ENCODE measurements around the gene PTGS1.
"Not testable (repeated sequence)": the region's sequence is repeated elsewhere in the genome, so short reads cannot be mapped to it uniquely, and the experiment has no call there.

Gene PTGS1

DNA sequence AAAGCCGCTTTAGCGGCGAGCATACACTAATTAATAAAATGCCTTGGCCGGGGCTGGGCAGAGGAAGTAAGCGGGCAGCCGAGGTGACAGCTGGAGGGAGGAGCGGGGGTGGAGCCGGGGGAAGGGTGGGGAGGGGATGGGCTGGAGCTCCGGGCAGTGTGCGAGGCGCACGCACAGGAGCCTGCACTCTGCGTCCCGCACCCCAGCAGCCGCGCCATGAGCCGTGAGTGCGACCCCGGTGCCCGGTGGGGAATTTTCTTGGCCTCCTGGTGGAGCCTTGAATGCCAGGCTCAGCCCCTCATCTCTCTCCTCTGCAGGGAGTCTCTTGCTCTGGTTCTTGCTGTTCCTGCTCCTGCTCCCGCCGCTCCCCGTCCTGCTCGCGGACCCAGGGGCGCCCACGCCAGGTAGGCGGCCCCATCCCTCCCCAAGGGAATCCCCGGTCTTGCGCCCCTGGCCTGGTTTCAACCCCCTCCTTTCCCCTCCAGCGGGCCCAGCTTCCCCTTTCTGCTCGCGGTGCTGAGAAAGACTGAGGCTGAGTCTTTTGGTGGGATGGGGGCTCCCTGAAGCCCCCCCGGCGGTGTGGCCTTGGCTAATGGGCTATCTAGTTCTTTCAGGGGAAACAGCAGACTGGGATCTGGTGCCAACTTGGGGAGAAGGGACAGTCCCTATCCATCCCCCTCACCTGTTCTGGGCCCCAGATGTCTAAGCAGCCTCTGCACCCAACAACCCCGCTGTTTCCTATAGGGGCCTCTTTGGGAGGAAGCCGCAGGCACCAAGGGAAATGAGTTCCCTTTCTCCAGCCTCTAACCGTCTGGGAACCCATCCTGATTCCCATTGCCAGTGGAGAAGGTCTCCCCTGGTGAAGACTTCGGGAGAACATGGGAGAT, at the start of gene PTGS1:
Gene PTGS1 (plus strand): TSS at position 156 of the 887 bp plus-strand sequence. CDS start 61 bp downstream, at position 217.
- no peak for DNase-seq (ENCODE audit: low read depth in 4 of 4, low spot score in 1 of 4)

- no peak for DNase-seq (ENCODE audit: low read depth in 4 of 4, low spot score in 1 of 4)
Measured at GRCh38 chr9:122322553-122322952, 48.3 kb upstream of the PTGS1 start.

DNA sequence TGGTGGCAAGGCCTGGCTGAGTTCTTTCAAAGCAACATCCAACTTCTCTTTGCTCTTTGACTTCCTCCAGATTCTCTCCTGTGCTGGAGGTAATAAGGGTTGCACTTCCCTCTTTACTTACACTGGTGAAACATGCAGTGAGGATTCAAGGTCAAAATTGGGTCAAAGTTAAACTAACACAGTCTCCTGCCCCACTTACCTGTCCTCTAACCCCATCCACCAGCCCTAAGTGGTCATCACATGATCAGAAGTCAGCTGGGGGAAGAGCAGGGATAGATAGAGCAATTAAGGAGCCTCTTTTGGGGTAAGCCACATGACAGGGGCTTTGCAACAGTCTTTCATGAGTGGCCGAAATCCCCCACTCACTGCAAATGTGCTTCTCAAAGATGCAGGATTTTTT, 46.2 kb upstream of the PTGS1 start:
- not testable (repeated sequence) for DNase-seq (ENCODE audit: low read depth in 4 of 4, low spot score in 1 of 4)

GRCh38 chr9:122325124-122325523, 45.7 kb upstream of the PTGS1 start:
- no peak for DNase-seq (ENCODE audit: low read depth in 4 of 4, low spot score in 1 of 4)

DNA sequence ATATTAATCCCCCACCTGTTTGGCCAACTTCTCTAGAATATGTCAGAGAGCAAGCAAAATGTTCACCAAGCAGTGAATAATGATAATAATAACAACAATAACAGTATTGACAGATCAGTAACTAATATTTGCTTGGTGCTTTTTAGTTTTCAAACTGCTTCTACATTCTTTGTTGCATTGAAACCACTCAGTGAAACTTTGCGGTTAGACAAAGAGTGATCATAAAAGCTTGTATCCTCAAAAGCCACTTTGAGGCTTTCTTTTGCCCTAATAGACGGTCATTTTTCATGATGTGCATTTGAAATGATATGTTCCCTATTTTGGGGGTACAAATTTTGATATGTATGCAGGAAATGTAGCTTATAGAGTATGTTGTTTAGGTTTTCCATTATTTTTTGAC, 43.6 kb upstream of the PTGS1 start:
- DNase-seq (ENCODE audit: low read depth in 4 of 4, low spot score in 1 of 4), result no peak

GRCh38 chr9:122329597-122329996, 41.2 kb upstream of the PTGS1 start:
- no peak for DNase-seq (ENCODE audit: low read depth in 4 of 4, low spot score in 1 of 4)

- DNase-seq (ENCODE audit: low read depth in 4 of 4, low spot score in 1 of 4), result not testable (repeated sequence)
Measured at GRCh38 chr9:122330466-122330865, 40.4 kb upstream of the PTGS1 start.

DNA sequence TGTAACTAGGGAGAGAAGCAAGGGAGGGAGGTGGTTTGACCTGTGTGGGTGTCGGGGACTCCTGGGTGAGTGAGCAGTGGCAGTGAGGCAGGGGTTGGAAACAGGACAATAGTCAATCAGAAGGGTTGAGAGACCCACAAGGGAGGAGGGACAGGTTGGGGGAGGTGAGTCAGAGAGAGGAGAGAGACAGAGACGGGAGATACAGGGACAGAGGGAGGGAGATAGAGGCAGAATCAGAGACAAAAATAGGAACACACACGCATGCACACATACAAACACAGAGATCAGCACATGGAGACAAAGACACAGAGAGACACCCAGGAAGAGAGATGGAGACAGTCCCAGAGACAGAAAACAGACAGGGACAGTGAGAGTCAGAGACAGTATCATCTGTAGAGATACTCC, 39.3 kb upstream of the PTGS1 start:
- DNase-seq (ENCODE audit: low read depth in 4 of 4, low spot score in 1 of 4), result no peak

- DNase-seq (ENCODE audit: low read depth in 4 of 4, low spot score in 1 of 4), result no peak
Measured at GRCh38 chr9:122332083-122332482, 38.7 kb upstream of the PTGS1 start.

GRCh38 chr9:122332644-122333043, 38.2 kb upstream of the PTGS1 start:
- DNase-seq (ENCODE audit: low read depth in 4 of 4, low spot score in 1 of 4), result no peak

DNA sequence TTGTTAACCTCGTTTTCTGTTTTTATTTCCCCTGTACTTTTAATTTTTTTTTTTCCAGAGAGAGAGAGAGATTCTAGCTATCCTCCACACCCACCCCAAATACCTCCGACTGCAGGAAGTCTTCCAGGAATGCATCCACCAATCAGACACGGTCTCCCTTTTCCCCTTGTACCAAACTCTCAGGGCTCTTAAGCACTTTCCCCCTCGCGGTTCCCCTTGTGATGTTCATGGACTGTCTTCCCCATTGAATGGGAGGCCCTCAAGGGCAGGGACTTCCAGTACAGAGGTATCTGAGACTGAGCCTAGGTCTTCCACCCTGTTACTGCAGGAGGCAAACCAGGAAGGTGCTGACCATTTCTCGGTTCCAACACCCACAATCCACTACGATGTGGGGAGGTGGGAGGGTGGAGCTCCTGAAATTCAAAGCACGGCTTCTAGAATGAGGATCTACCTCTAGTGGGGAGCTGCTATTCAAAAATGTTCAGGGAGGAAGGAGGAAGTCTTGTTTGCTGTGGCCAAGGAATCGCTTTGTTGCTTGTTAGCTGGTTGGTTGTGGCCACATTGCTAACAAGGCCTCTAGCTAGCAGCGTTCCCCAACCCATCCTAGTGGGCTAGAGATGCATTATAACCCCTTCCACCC, 37.5 kb upstream of the PTGS1 start:
- DNase-seq (ENCODE audit: low read depth in 4 of 4, low spot score in 1 of 4), result no peak

GRCh38 chr9:122334916-122335315, 35.9 kb upstream of the PTGS1 start:
- DNase-seq (ENCODE audit: low read depth in 4 of 4, low spot score in 1 of 4), result no peak

DNA sequence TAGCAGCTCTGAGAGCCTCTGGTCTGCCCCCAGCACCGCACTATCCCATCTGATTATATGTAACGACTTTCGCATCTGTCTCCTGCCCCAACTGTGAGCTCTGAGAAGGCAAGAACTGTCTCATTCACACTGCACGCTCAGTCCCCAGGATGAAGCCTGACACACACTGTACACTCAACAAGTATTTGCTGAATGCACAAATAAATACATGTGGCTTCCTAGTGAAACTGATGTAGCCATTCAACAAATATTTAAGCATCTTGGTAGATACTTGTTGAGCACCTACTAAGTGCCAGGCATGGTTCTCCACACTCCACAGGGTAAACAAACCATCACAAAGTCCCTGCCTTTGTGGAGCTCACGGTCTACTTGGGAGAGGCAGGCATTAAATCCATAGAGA, 34.6 kb upstream of the PTGS1 start:
- DNase-seq (ENCODE audit: low read depth in 4 of 4, low spot score in 1 of 4), result no peak

GRCh38 chr9:122336866-122337555, 33.8 kb upstream of the PTGS1 start:
- DNase-seq (ENCODE audit: low read depth in 4 of 4, low spot score in 1 of 4), result no peak

- DNase-seq (ENCODE audit: low read depth in 4 of 4, low spot score in 1 of 4), result no peak
Measured at GRCh38 chr9:122337556-122337929, 33.3 kb upstream of the PTGS1 start.

DNA sequence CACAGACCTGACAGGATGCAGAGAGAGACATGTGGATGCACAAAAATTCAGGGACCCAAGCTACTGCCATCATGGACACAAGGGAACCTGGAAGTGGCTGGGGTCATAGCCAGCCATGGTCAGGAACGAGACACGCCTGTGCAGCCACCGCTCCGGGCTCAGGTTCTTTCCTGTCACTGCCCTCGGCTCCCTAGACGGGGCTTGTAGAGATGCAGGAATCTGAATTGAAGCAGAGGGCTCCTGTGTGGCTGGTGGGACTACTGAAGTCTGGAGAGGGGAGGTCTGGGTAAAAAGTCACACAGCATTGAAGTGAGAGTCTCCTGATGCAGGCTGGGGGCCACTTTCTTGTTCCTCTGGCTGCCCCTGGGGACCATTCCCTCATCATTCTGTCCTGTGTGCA, 32.3 kb upstream of the PTGS1 start:
- no peak for DNase-seq (ENCODE audit: low read depth in 4 of 4, low spot score in 1 of 4)

DNA sequence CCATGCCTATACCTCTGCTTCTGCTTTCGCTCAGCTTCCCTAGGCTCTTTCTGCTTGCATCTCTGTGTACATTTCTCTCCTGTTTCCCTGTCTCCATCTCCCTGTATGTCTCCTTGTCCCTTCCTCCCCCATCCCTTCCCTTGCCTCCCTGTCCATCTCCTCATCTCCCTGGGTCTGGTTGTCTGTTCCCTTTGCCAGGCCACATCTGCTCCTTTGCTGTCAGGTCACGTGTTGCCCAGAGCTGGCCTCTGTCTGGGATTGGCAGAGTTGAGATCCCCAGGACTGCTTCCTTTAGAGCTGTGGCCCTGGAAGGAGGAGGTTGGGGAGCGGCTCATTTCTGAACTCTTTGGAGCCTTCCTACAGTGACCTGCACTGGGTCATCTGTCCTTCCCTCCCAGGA, 31.8 kb upstream of the PTGS1 start:
- no peak for DNase-seq (ENCODE audit: low read depth in 4 of 4, low spot score in 1 of 4)

GRCh38 chr9:122339579-122339978, 31.2 kb upstream of the PTGS1 start:
- DNase-seq (ENCODE audit: low read depth in 4 of 4, low spot score in 1 of 4), result no peak

- no peak for DNase-seq (ENCODE audit: low read depth in 4 of 4, low spot score in 1 of 4)
Measured at GRCh38 chr9:122340161-122340560, 30.7 kb upstream of the PTGS1 start.

- no peak for DNase-seq (ENCODE audit: low read depth in 4 of 4, low spot score in 1 of 4)
Measured at GRCh38 chr9:122342323-122343050, 28.3 kb upstream of the PTGS1 start.

All from stimulated activated CD4-positive, alpha-beta T cell treated with anti-CD3 and anti-CD28 coated beads, Interleukin-1b, Interleukin-23, amount 100 ng/mL, for 24 hours (primary cell).